CD14-positive monocyte (primary cell): Measurements from ENCODE around the gene KRT75. TPM values are rescaled to one million over a fixed set of nuclear protein-coding genes. Genes with fewer than 3 reads are reported as not detected.

Experiments
- DNase-seq, 3 donors: peaks; one replicate each; pipeline ENCODE4 v3.0.0-alpha.2; 2011 to 2022
- H2AFZ ChIP-seq: 2 replicates; pipeline ENCODE4 v1.6.0; 2012; ENCODE audit warnings: mild to moderate bottlenecking, low read depth, low read length, inconsistent platforms; ENCODE audit not compliant: insufficient read depth, poor library complexity, severe bottlenecking
- H3K27ac ChIP-seq, 2 donors: 1 replicate in 1 of 2; 2 replicates in 1 of 2; pipeline ENCODE4 v1.5.1; 2012 to 2013; ENCODE audit warnings: low read length in 2 of 2, control low read depth in 1 of 2, inconsistent platforms in 1 of 2, low read depth in 1 of 2, mild to moderate bottlenecking in 1 of 2
- H3K27me3 ChIP-seq, 2 donors: one replicate each; pipeline versions ENCODE4 v1.6.0 to v1.6.1; 2011 to 2013; ENCODE audit warnings: low read length in 2 of 2; ENCODE audit not compliant: control insufficient read depth in 2 of 2, insufficient read depth in 2 of 2
- H3K36me3 ChIP-seq, 2 donors: replicated peaks in 1 of 2; 1 replicate in 1 of 2; 2 replicates in 1 of 2; pipeline versions ENCODE4 v1.5.1 to v1.6.1; 2012 to 2013; ENCODE audit warnings: low read length in 2 of 2, control low read depth in 1 of 2, inconsistent platforms in 1 of 2, mild to moderate bottlenecking in 1 of 2; ENCODE audit not compliant: insufficient read depth in 2 of 2, control insufficient read depth in 1 of 2
- H3K4me1 ChIP-seq, 2 donors: 1 replicate in 1 of 2; 2 replicates in 1 of 2; pipeline versions ENCODE4 v1.5.1 to v1.6.1; 2012 to 2013; ENCODE audit warnings: low read length in 2 of 2, control low read depth in 1 of 2, inconsistent platforms in 1 of 2, mild to moderate bottlenecking in 1 of 2, moderate library complexity in 1 of 2; ENCODE audit not compliant: insufficient read depth in 2 of 2, control insufficient read depth in 1 of 2
- H3K4me2 ChIP-seq: replicated peaks from 2 replicates; pipeline ENCODE3; 2012; ENCODE audit warnings: low read length, moderate library complexity, mild to moderate bottlenecking; ENCODE audit not compliant: poor library complexity, severe bottlenecking; ENCODE audit errors: extremely low read depth
- H3K4me3 ChIP-seq, 3 experiments: fragments of 200-600 bp in 1 of 3; sonication (generic) in 1 of 3; replicated peaks in 1 of 3; 1 replicate in 2 of 3; 2 replicates in 1 of 3; pipeline ENCODE4 v1.5.1; 2011 to 2013; ENCODE audit warnings: low read length in 3 of 3, mild to moderate bottlenecking in 3 of 3, control low read depth in 2 of 3, low read depth in 2 of 3, inconsistent platforms in 1 of 3, moderate library complexity in 1 of 3
- H3K79me2 ChIP-seq: 2 replicates; pipeline ENCODE4 v1.6.0; 2012; ENCODE audit warnings: mild to moderate bottlenecking, control low read depth, inconsistent platforms, low read length, moderate library complexity; ENCODE audit not compliant: insufficient read depth
- H3K9ac ChIP-seq: 2 replicates; pipeline ENCODE4 v1.6.0; 2017; ENCODE audit warnings: low read length, mild to moderate bottlenecking; ENCODE audit not compliant: insufficient read depth, poor library complexity, severe bottlenecking
- H3K9me3 ChIP-seq, 2 donors: replicated peaks in 1 of 2; 1 replicate in 1 of 2; 2 replicates in 1 of 2; pipeline versions ENCODE4 v1.5.1 to v1.6.1; 2012 to 2013; ENCODE audit warnings: low read length in 2 of 2, control low read depth in 1 of 2; ENCODE audit not compliant: control insufficient read depth in 1 of 2, insufficient read depth in 1 of 2
- H4K20me1 ChIP-seq: 2 replicates; pipeline ENCODE4 v1.6.0; 2012; ENCODE audit warnings: mild to moderate bottlenecking, low read length, control low read depth, moderate library complexity; ENCODE audit not compliant: insufficient read depth
- H3K27ac Mint-ChIP-seq, 7 donors: one replicate each; pipeline ENCODE4 v1.8.0; 2020; ENCODE audit warnings: mild to moderate bottlenecking in 7 of 7, mixed read lengths in 7 of 7, moderate library complexity in 6 of 7, inconsistent platforms in 2 of 7
- H3K27me3 Mint-ChIP-seq, 3 donors: one replicate each; pipeline ENCODE4 v1.8.0; 2021 to 2022; ENCODE audit warnings: low read depth in 3 of 3, mild to moderate bottlenecking in 3 of 3, mixed read lengths in 3 of 3, moderate library complexity in 3 of 3, inconsistent platforms in 1 of 3
- H3K36me3 Mint-ChIP-seq, 2 donors: one replicate each; pipeline ENCODE4 v1.8.0; 2020; ENCODE audit warnings: mixed read lengths in 2 of 2, inconsistent platforms in 1 of 2, mild to moderate bottlenecking in 1 of 2
- H3K4me1 Mint-ChIP-seq: one replicate; pipeline ENCODE4 v1.8.0; 2020; ENCODE audit warnings: mild to moderate bottlenecking, mixed read lengths
- H3K4me3 Mint-ChIP-seq, 2 donors: one replicate each; pipeline ENCODE4 v1.8.0; 2020; ENCODE audit warnings: mild to moderate bottlenecking in 2 of 2, mixed read lengths in 2 of 2, moderate library complexity in 1 of 2
- H3K9me3 Mint-ChIP-seq, 7 donors: one replicate each; pipeline ENCODE4 v1.8.0; 2020 to 2022; ENCODE audit warnings: mixed read lengths in 7 of 7, mild to moderate bottlenecking in 6 of 7, moderate library complexity in 6 of 7, inconsistent platforms in 2 of 7
- CTCF ChIP-seq: fragments of 200-600 bp; IDR thresholded peaks from one replicate; pipeline ENCODE4 v1.8.0; 2022; ENCODE audit warnings: antibody characterized with exemption, mild to moderate bottlenecking
- WGBS: methylation state at CpG from one replicate; pipeline ENCODE4 v1.1.5; 2013; ENCODE audit warnings: missing lambda C conversion rate; ENCODE audit not compliant: insufficient coverage; 5-methylcytosine and 5-hydroxymethylcytosine counted together
- intact Hi-C, 2 donors: fragments of 100-400 bp; cut with micrococcal nuclease; formaldehyde crosslinking; loops; one replicate each; pipeline versions ENCODE4 v1.15.0 to v1.15.1; 2023
- polyA plus RNA-seq, 3 donors: library from polyadenylated mRNA; depleted of rRNA in 1 of 3; unstranded in 2 of 3; stranded (reverse) in 1 of 3; fragments of 300-500 nt in 2 of 3; fragments of >200 nt in 1 of 3; fragmentation: Illumina TruSeq in 2 of 3; gene quantifications; 1 replicate in 2 of 3; 2 replicates in 1 of 3; pipeline ENCODE4 v1.2.3, GENCODE V29; 2012 to 2021

Gene KRT75
- polyA plus RNA-seq, 3 donors: not detected

GRCh38 chr12:52442600-52443061, 8.5 kb upstream of the KRT75 start:
- H3K4me3 ChIP-seq: no peak overlapping the region
- intact Hi-C loops: no loop called here
- no peak overlapping the region for H3K9ac ChIP-seq
- peaks cover 8 to 22% (median 15%) of the 10 kb centered on the region in 3 donors for H3K27me3 Mint-ChIP-seq
- H4K20me1 ChIP-seq: no peaks in the 10 kb centered on the region
- H3K36me3 ChIP-seq: no peaks in the 10 kb centered on the region
- H3K4me1 ChIP-seq: no peaks in the 10 kb centered on the region
- no peaks in the 10 kb centered on the region for H3K79me2 ChIP-seq
- peaks cover 0 to 4% (median 0%) of the 10 kb centered on the region in 7 donors for H3K9me3 Mint-ChIP-seq
- WGBS: 25% methylated on average over 1 of the region's 6 CpGs
- H3K27ac Mint-ChIP-seq: no peak overlapping the region
- H2AFZ ChIP-seq: no peak overlapping the region
- H3K27me3 ChIP-seq: no peaks in the 10 kb centered on the region
- H3K4me1 Mint-ChIP-seq: no peaks in the 10 kb centered on the region
- no peak overlapping the region for H3K4me2 ChIP-seq
- no peak overlapping the region for H3K27ac ChIP-seq
- no peaks in the 10 kb centered on the region for H3K9me3 ChIP-seq
- DNase-seq: no peak
- TF ChIP-seq CTCF: no peak
- H3K4me3 Mint-ChIP-seq: peak overlapping the region in 1 of 2 donors; percentile 1
- H3K36me3 Mint-ChIP-seq: no peaks in the 10 kb centered on the region

- no peaks in the 10 kb centered on the region for H3K4me1 ChIP-seq
- intact Hi-C loops: no loop called here
- no peak overlapping the region for H3K27ac ChIP-seq
- H3K4me3 ChIP-seq: no peak overlapping the region
- no peak overlapping the region for H2AFZ ChIP-seq
- no peak overlapping the region for H3K9ac ChIP-seq
- no peak for DNase-seq
- H3K9me3 ChIP-seq: no peaks in the 10 kb centered on the region
- H3K36me3 ChIP-seq: no peaks in the 10 kb centered on the region
- H3K27me3 ChIP-seq: no peaks in the 10 kb centered on the region
- H3K27ac Mint-ChIP-seq: no peak overlapping the region
- no peak overlapping the region for H3K4me3 Mint-ChIP-seq
- no peaks in the 10 kb centered on the region for H3K36me3 Mint-ChIP-seq
- H3K4me1 Mint-ChIP-seq: no peaks in the 10 kb centered on the region
- WGBS: 78% methylated on average over 3 of the region's 9 CpGs
- H3K79me2 ChIP-seq: no peaks in the 10 kb centered on the region
- H3K4me2 ChIP-seq: no peak overlapping the region
- H3K9me3 Mint-ChIP-seq: peaks cover 0 to 2% (median 0%) of the 10 kb centered on the region in 7 donors
- no peaks in the 10 kb centered on the region for H4K20me1 ChIP-seq
- no peak for TF ChIP-seq CTCF
- peaks cover 9 to 22% (median 19%) of the 10 kb centered on the region in 3 donors for H3K27me3 Mint-ChIP-seq
Observed at GRCh38 chr12:52441320-52441911, 7.2 kb upstream of the KRT75 start.
